Panc1 (cell line): ENCODE data around the gene ACLY. TPM values are rescaled to one million over a fixed set of nuclear protein-coding genes. Genes with fewer than 3 reads are reported as not detected.

Experiments used
- ATAC-seq: fragments of 200-7000 bp; cut with Tn5 transposase; 2 replicates; pipeline ENCODE4 v1.9.1; 2020; ENCODE audit warnings: mild to moderate bottlenecking, moderate library complexity
- BruUV-seq: library from RNA; stranded (reverse); fragments of 400-500 nt; replicated peaks from 2 replicates; lab custom pipeline; 2021; lab: Mats Ljungman, UMichigan
- CTCF ChIA-PET: fragments of 300-600 bp; sonication (Branson Sonifier 250); formaldehyde crosslinking; loops from one replicate; lab custom pipeline; 2022; ENCODE audit warnings: antibody characterized with exemption; lab: Charles Lee
- POLR2A ChIA-PET: fragments of 300-600 bp; sonication (Branson Sonifier 250); formaldehyde crosslinking; loops from one replicate; lab custom pipeline; 2022; ENCODE audit warnings: antibody characterized with exemption; lab: Charles Lee
- DNase-seq: peaks from one replicate; pipeline ENCODE4 v3.0.0-alpha.2; 2010; ENCODE audit warnings: low read depth, low spot score
- H3K27ac ChIP-seq: 2 replicates; pipeline ENCODE4 v1.5.1; 2011; ENCODE audit warnings: mild to moderate bottlenecking, low read length, inconsistent platforms
- H3K27me3 ChIP-seq: fragments of 200-500 bp; sonication (Bioruptor generic); 2 replicates; pipeline ENCODE4 v1.6.0; 2014; ENCODE audit warnings: low read length, inconsistent platforms; ENCODE audit not compliant: control insufficient read depth, insufficient read depth
- H3K36me3 ChIP-seq: fragments of 200-500 bp; sonication (Bioruptor generic); 2 replicates; pipeline ENCODE4 v1.5.1; 2014; ENCODE audit warnings: inconsistent platforms, mild to moderate bottlenecking, low read length, moderate library complexity; ENCODE audit not compliant: control insufficient read depth, insufficient read depth
- H3K4me1 ChIP-seq: 2 replicates; pipeline ENCODE4 v1.5.1; 2011; ENCODE audit warnings: inconsistent platforms, mild to moderate bottlenecking, low read length, moderate library complexity; ENCODE audit not compliant: control insufficient read depth, insufficient read depth
- H3K4me3 ChIP-seq, 2 experiments: 2 replicates each; pipeline ENCODE4 v1.5.1; 2011 to 2012; ENCODE audit warnings: low read depth in 2 of 2, low read length in 2 of 2, mild to moderate bottlenecking in 2 of 2, inconsistent platforms in 1 of 2, moderate library complexity in 1 of 2
- H3K9me3 ChIP-seq: fragments of 200-500 bp; sonication (Bioruptor generic); 2 replicates; pipeline ENCODE4 v1.5.1; 2014; ENCODE audit warnings: low read depth, mild to moderate bottlenecking, inconsistent platforms, low read length, moderate library complexity; ENCODE audit not compliant: control insufficient read depth, insufficient read depth
- CTCF ChIP-seq: fragments of 450-650 bp; IDR thresholded peaks from 2 replicates; pipeline ENCODE4 v1.5.1; 2017; ENCODE audit warnings: mild to moderate bottlenecking
- POLR2AphosphoS5 ChIP-seq: IDR thresholded peaks from 2 replicates; pipeline ENCODE4 v1.6.1; 2012; ENCODE audit warnings: mild to moderate bottlenecking, low read depth, low read length, moderate library complexity
- REST ChIP-seq, 2 experiments: IDR thresholded peaks; 2 replicates each; pipeline ENCODE4 v1.6.1; 2011 to 2012; ENCODE audit warnings: low read depth in 2 of 2, control low read depth in 1 of 2, low read length in 1 of 2, mild to moderate bottlenecking in 1 of 2, moderate library complexity in 1 of 2; ENCODE audit not compliant: insufficient read depth in 1 of 2
- SIN3A ChIP-seq: IDR thresholded peaks from 2 replicates; pipeline ENCODE4 v1.6.1; 2012; ENCODE audit warnings: low read depth, mild to moderate bottlenecking, low read length, moderate library complexity, borderline replicate concordance; ENCODE audit not compliant: insufficient read depth
- TCF7L2 ChIP-seq: IDR thresholded peaks from 2 replicates; pipeline ENCODE4 v1.6.1; 2011; ENCODE audit warnings: mild to moderate bottlenecking, low read depth, low read length, inconsistent platforms
- in situ Hi-C: cut with HindIII; loops from 2 replicates; pipeline ENCODE4 v1.10.0; 2016; ENCODE audit warnings: low sequenced_read_pairs, low pct_unique_long_range_greater_than_20kb
- intact Hi-C: fragments of 100-400 bp; cut with micrococcal nuclease; formaldehyde crosslinking; loops from one replicate; pipeline ENCODE4 v1.10.0; 2022; ENCODE audit not compliant: unreplicated experiment
- total RNA-seq: library from RNA; stranded (reverse); gene quantifications from one replicate; pipeline ENCODE4 v1.2.1, GENCODE V29; 2021; ENCODE audit not compliant: unreplicated experiment

Gene ACLY
- total RNA-seq, 1 experiment from 2014 or later, result 225 TPM

GRCh38 chr17:41915566-41915965 lies 3.2 kb downstream of the ACLY start:
- TF ChIP-seq TCF7L2 (no peak), CTCF (no peak), REST (IDR thresholded peaks at IDR 0.05; ENCODE audit: insufficient read depth in 1 of 2, low read depth in 2 of 2, low read length in 1 of 2) (no peak), POLR2AphosphoS5 (no peak), SIN3A (no peak)
- POLR2A ChIA-PET, result no interaction called here
- Histone ChIP-seq H3K4me1 (peaks cover 22% of the 10 kb centered on the region), H3K4me3 (no peak overlapping the region), H3K9me3 (no peaks in the 10 kb centered on the region), H3K27me3 (no peaks in the 10 kb centered on the region), H3K36me3 (peaks cover 4% of the 10 kb centered on the region; the same call in 1 of the 2 replicates), H3K27ac (no peak overlapping the region; the same call in 1 of the 2 replicates)
- CTCF ChIA-PET, result no interaction called here
- intact Hi-C loops (no loop called here), in situ Hi-C loops (no loop called here)
- DNase-seq, result no peak
- no peak for ATAC-seq
- no TSS peak for BruUV-seq

GRCh38 chr17:41915020-41915419 lies 3.7 kb downstream of the ACLY start:
- H3K27ac ChIP-seq, result no peak overlapping the region
- CTCF ChIA-PET, result no interaction called here
- DNase-seq (no peak), ATAC-seq (no peak)
- POLR2A ChIA-PET, result no interaction called here
- H3K27me3 ChIP-seq, result no peaks in the 10 kb centered on the region
- TF ChIP-seq CTCF (no peak), REST (IDR thresholded peaks at IDR 0.05; ENCODE audit: insufficient read depth in 1 of 2, low read depth in 2 of 2, low read length in 1 of 2) (no peak), POLR2AphosphoS5 (no peak), SIN3A (no peak), TCF7L2 (no peak)
- BruUV-seq, result no TSS peak
- peaks cover 4% of the 10 kb centered on the region; the same call in 1 of the 2 replicates for H3K36me3 ChIP-seq
- peaks cover 19% of the 10 kb centered on the region for H3K4me1 ChIP-seq
- intact Hi-C loops (no loop called here), in situ Hi-C loops (no loop called here)
- H3K4me3 ChIP-seq, result no peak overlapping the region
- no peaks in the 10 kb centered on the region for H3K9me3 ChIP-seq
